Aorta (tissue), 5 donors: ENCODE results near the gene NSUN4. TPM values are rescaled to one million over a fixed set of nuclear protein-coding genes. Genes with fewer than 3 reads are reported as not detected.
"Not testable (repeated sequence)": the region's sequence is repeated elsewhere in the genome, so short reads cannot be mapped to it uniquely, and the experiment has no call there.

Experiments used
- ATAC-seq: fragments of 200-7000 bp; cut with Tn5 transposase; one replicate; pipeline ENCODE4 v1.9.1; 2022; ENCODE audit warnings: moderate library complexity; ENCODE audit not compliant: low FRiP score
- DNase-seq, 2 donors: peaks; one replicate each; pipeline ENCODE4 v3.0.0-alpha.2; 2020
- H3K27ac ChIP-seq, 2 donors: one replicate each; pipeline ENCODE4 v1.5.1; 2013; ENCODE audit warnings: low read length in 2 of 2, mild to moderate bottlenecking in 2 of 2, moderate library complexity in 2 of 2, control low read depth in 1 of 2, inconsistent platforms in 1 of 2, low read depth in 1 of 2
- H3K27me3 ChIP-seq, 2 donors: one replicate each; pipeline ENCODE4 v1.6.1; 2013; ENCODE audit warnings: control low read depth in 1 of 2, low read length in 1 of 2, mild to moderate bottlenecking in 1 of 2, moderate library complexity in 1 of 2; ENCODE audit not compliant: insufficient read depth in 2 of 2, control insufficient read depth in 1 of 2
- H3K36me3 ChIP-seq, 2 donors: one replicate each; pipeline ENCODE4 v1.6.1; 2013; ENCODE audit warnings: control low read depth in 1 of 2, low read length in 1 of 2, mild to moderate bottlenecking in 1 of 2; ENCODE audit not compliant: insufficient read depth in 2 of 2, control insufficient read depth in 1 of 2
- H3K4me1 ChIP-seq, 2 donors: one replicate each; pipeline ENCODE4 v1.6.1; 2013; ENCODE audit warnings: low read length in 2 of 2, control low read depth in 1 of 2, mild to moderate bottlenecking in 1 of 2, moderate library complexity in 1 of 2; ENCODE audit not compliant: insufficient read depth in 2 of 2, control insufficient read depth in 1 of 2
- H3K4me3 ChIP-seq, 2 donors: one replicate each; pipeline ENCODE4 v1.5.1; 2013; ENCODE audit warnings: low read length in 2 of 2, control low read depth in 1 of 2, mild to moderate bottlenecking in 1 of 2
- H3K9me3 ChIP-seq: one replicate; pipeline ENCODE4 v1.6.1; 2013; ENCODE audit warnings: mild to moderate bottlenecking, low read length; ENCODE audit not compliant: control insufficient read depth
- WGBS, 2 donors: extraction: QIAGEN DNeasy Blood & Tissue Kit; methylation state at CpG; one replicate each; pipeline ENCODE4 v1.1.7; 2013; 5-methylcytosine and 5-hydroxymethylcytosine counted together
- intact Hi-C, 2 donors: fragments of 100-400 bp; cut with DNase I; formaldehyde crosslinking; loops; one replicate each; pipeline versions ENCODE4 v1.14.2 to v1.15.0; 2022
- polyA plus RNA-seq, 2 donors: library from polyadenylated mRNA; stranded (reverse); fragments of 200-250 nt; gene quantifications; one replicate each; pipeline ENCODE4 v1.2.3, GENCODE V29; 2013
- total RNA-seq, 2 donors: library from RNA; stranded (reverse); fragmentation: NEBNext Ultra II Directional; extraction: Animal tissue kit (Norgen Biotek cat#: 25700); gene quantifications; one replicate each; pipeline ENCODE4 v1.2.1, GENCODE V29; 2021
- donor health status: healthy with polysubstance abuse.
- donor health status: Bipolar disorder and iron deficiency.
- donor health status: DM: no; HTN: no; CAD: no.
- donor health status: DM: no; HTN: no; CAD: no.
- donor health status: DM: yes; HTN: yes; CAD: no.

Gene NSUN4
- total and polyA plus RNA-seq, 4 donors, result 8.6 to 26.3 (median 15.4) TPM

DNA sequence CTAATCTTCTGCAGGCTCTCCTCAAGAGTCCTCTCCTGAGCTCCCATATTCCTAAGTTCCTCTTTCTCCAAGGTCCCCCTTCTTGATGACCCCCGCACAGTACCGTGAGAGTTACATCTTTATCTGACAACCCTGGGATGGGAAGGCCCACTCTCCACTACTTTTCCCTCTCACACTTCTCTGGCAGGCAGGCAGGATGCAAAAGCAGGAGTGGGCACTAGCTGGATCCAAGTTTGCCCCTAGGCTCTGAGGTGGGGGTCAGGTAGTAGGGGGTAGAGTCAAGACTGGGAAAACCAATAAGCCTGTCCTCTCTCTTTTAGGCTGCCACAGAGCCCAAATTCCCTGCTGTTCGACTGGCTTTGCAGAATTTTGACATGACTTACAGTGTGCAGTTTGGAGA, 3.9 kb downstream of the NSUN4 start:
- Histone ChIP-seq H3K27ac (no peak overlapping the region), H3K4me3 (no peak overlapping the region), H3K4me1 (no peaks in the 10 kb centered on the region), H3K9me3 (no peaks in the 10 kb centered on the region), H3K36me3 (peaks cover 0 to 6% of the 10 kb centered on the region in 2 donors), H3K27me3 (no peaks in the 10 kb centered on the region)
- ATAC-seq (no peak), DNase-seq (no peak)
- intact Hi-C loops, result loop anchor here (5.0 kb wide), 1 partner anchor 97 kb away; the partner anchor contains the start of gene RAD54L (in 2 of the 2)
- 82 to 84% methylated on average over 3 of the region's 3 CpGs for WGBS, 2 donors

DNA sequence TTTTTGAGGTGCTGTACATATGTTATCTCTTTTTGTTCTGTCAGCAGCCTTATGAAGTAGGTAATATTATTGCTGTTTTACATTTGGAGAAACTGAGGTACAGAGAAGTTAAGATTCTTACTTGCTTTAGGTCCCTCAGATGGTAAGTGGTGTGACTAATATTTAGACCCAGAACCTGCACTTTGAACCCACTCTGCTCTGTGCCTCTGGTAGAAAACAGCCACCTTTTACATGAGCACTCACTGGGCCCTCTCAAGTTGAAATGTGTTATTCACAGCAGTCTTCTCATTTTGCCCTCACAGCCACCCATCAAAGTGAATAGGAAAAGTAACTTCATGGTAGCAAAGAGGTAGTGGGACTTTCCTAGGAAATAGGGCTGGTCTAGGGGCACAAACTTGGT, 4.7 kb downstream of the NSUN4 start:
- DNase-seq (no peak), ATAC-seq (no peak)
- H3K27ac ChIP-seq, result no peak overlapping the region
- H3K4me3 ChIP-seq, result no peak overlapping the region
- H3K4me1 ChIP-seq, result no peaks in the 10 kb centered on the region
- no peaks in the 10 kb centered on the region for H3K9me3 ChIP-seq
- intact Hi-C loops, result loop anchor here in 1 of 2 donors (5.0 kb wide), 1 partner anchor 43 kb away; the partner anchor contains the start of genes LRRC41 and UQCRH
- H3K27me3 ChIP-seq, result no peaks in the 10 kb centered on the region
- peaks cover 0 to 8% of the 10 kb centered on the region in 2 donors for H3K36me3 ChIP-seq

- WGBS, 2 donors, result 83 to 85% methylated on average over 2 of the region's 2 CpGs
- Histone ChIP-seq H3K4me1 (no peaks in the 10 kb centered on the region), H3K9me3 (no peaks in the 10 kb centered on the region), H3K27ac (no peak overlapping the region), H3K4me3 (no peak overlapping the region), H3K36me3 (peaks cover 6 to 7% of the 10 kb centered on the region in 2 donors), H3K27me3 (no peaks in the 10 kb centered on the region)
- DNase-seq (no peak), ATAC-seq (no peak)
- intact Hi-C loops, result no loop called here
These were observed 11.8 kb downstream of the NSUN4 start for GRCh38 chr1:46352363-46352762.

GRCh38 chr1:46355920-46356319, 15.3 kb downstream of the NSUN4 start:
- intact Hi-C loops, H3K4me3 ChIP-seq, DNase-seq, ATAC-seq, H3K27me3 ChIP-seq, H3K36me3 ChIP-seq, H3K9me3 ChIP-seq, H3K27ac ChIP-seq, H3K4me1 ChIP-seq: not testable (repeated sequence)
- WGBS, 2 donors, result 88 to 98% methylated on average over 5 of the region's 5 CpGs

GRCh38 chr1:46362158-46362557, 21.6 kb downstream of the NSUN4 start:
- intact Hi-C loops, result no loop called here
- DNase-seq (no peak), ATAC-seq (no peak)
- 79 to 82% methylated on average over 3 of the region's 3 CpGs for WGBS, 2 donors
- peaks cover 9 to 23% of the 10 kb centered on the region in 2 donors for H3K36me3 ChIP-seq
- H3K9me3 ChIP-seq, result no peaks in the 10 kb centered on the region
- no peaks in the 10 kb centered on the region for H3K4me1 ChIP-seq
- H3K27me3 ChIP-seq, result no peaks in the 10 kb centered on the region
- no peak overlapping the region for H3K4me3 ChIP-seq
- H3K27ac ChIP-seq, result no peak overlapping the region

DNA sequence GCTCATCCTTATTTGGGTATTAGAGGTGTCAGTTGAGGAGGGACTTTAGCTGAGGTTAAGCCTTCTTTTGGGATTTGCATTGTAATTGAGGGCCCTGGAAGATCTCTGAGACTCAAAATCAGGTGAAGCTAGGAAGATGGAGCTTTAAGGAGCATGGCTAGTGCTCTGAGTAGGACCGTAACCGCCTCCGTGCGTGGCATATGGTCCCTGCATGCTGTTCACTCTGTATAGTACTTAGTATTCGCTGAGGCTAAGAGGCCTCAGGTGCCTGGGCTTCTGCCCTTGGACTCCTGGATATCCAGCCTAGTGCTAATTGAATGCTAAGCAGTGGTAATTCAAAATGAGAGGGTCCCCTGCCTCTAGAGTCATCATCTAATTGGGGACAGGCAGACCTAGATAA, 22.5 kb downstream of the NSUN4 start:
- intact Hi-C loops, result no loop called here

GRCh38 chr1:46364612-46365011, 24.0 kb downstream of the NSUN4 start:
- ATAC-seq, result no peak
- Histone ChIP-seq H3K4me3 (no peak overlapping the region), H3K27ac (no peak overlapping the region), H3K36me3 (peaks cover 9 to 27% of the 10 kb centered on the region in 2 donors), H3K4me1 (no peaks in the 10 kb centered on the region), H3K27me3 (no peaks in the 10 kb centered on the region), H3K9me3 (no peaks in the 10 kb centered on the region)
- intact Hi-C loops, result no loop called here
- DNase-seq, result no peak
- 87 to 88% methylated on average over 5 of the region's 5 CpGs for WGBS, 2 donors

More for the DNA sequence above, 22.5 kb downstream of the NSUN4 start:
- 96 to 98% methylated on average over 5 of the region's 5 CpGs for WGBS, 2 donors
- no peak for ATAC-seq
- no peaks in the 10 kb centered on the region for H3K27me3 ChIP-seq
- DNase-seq, result no peak
- H3K27ac ChIP-seq, result no peak overlapping the region
- no peak overlapping the region for H3K4me3 ChIP-seq
- H3K4me1 ChIP-seq, result no peaks in the 10 kb centered on the region
- no peaks in the 10 kb centered on the region for H3K9me3 ChIP-seq
- peaks cover 9 to 25% of the 10 kb centered on the region in 2 donors for H3K36me3 ChIP-seq

DNA sequence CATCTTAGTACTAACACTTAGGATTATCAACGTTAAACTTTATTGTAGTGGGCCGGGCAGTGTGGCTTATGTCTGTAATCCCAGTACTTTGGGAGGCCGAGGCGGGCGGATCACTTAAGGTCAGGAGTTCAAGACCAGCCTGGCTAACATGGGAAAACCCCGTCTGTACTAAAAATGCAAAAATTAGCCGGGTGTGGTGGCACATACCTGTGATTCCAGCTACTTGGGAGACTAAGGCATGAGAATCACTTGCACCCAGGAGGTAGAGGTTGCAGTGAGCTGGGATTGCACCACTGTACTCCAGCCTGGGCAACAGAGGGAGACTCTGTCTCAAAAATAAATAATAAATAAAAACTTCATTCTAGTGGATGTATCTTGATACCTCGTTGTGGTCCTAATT, 25.2 kb downstream of the NSUN4 start:
- H3K9me3 ChIP-seq, H3K4me3 ChIP-seq, DNase-seq, intact Hi-C loops, H3K27me3 ChIP-seq, H3K27ac ChIP-seq, H3K4me1 ChIP-seq, ATAC-seq: not testable (repeated sequence)
- H3K36me3 ChIP-seq, result peaks cover 9 to 25% of the 10 kb centered on the region in 2 donors
- 95 to 96% methylated on average over 8 of the region's 8 CpGs for WGBS, 2 donors

DNA sequence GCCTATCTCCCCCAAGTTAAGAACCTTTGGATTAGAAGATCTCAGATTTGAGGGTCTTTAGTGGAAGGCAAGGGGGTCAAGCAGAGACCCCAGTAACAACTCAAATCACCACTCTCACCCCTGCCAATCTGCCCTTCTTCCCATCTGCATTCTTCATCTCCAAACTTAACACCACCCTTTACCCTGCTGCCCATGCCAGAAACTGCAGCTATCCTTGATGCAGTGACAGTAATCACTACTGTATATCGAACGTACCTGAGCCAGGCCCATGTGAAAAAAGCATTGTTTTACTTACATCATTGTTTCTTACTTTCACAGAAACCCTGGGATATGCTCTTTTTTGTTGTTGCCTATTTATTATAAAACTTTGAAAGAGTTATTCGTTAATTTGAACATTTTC, 26.5 kb downstream of the NSUN4 start:
- peaks cover 4 to 14% of the 10 kb centered on the region in 2 donors for H3K36me3 ChIP-seq

More for the DNA sequence above, 26.5 kb downstream of the NSUN4 start:
- WGBS, 2 donors, result 78 to 84% methylated on average over 3 of the region's 3 CpGs
- H3K9me3 ChIP-seq, result no peaks in the 10 kb centered on the region
- intact Hi-C loops, result no loop called here
- ATAC-seq, result no peak
- H3K27ac ChIP-seq, result no peak overlapping the region
- H3K27me3 ChIP-seq, result no peaks in the 10 kb centered on the region
- H3K4me1 ChIP-seq, result no peaks in the 10 kb centered on the region
- H3K4me3 ChIP-seq, result no peak overlapping the region
- DNase-seq, result no peak
